ENCODE data around the gene KRTAP7-1. TPM values are rescaled to one million over a fixed set of nuclear protein-coding genes. Genes with fewer than 3 reads are reported as not detected.
A peak's percentile ranks its signal among the peaks of the same experiment; 100 is the strongest.

KRTAP7-1 gene
- total RNA-seq, 4 donors from 2014 or later: not detected

GRCh38 chr21:30838536-30838935, 9.0 kb upstream of the KRTAP7-1 start:
- 86 to 88% methylated on average over 6 of the region's 6 CpGs for WGBS, 2 donors (ENCODE audit: low coverage in 1 of 2)
- no peaks in the 10 kb centered on the region for H3K9me3 ChIP-seq
- H3K4me3 ChIP-seq: no peak overlapping the region
- no peaks in the 10 kb centered on the region for H3K27me3 ChIP-seq
- H3K27ac ChIP-seq: no peak overlapping the region
- no peak for TF ChIP-seq CTCF (IDR thresholded peaks at IDR 0.05)
- TF ChIP-seq POLR2A (IDR thresholded peaks at IDR 0.05): no peak
- no peak for TF ChIP-seq POLR2AphosphoS5 (IDR thresholded peaks at IDR 0.05)
- TF ChIP-seq EP300 (IDR thresholded peaks at IDR 0.05): no peak
- no peaks in the 10 kb centered on the region for H3K36me3 ChIP-seq
- ATAC-seq: no peak
- no peaks in the 10 kb centered on the region for H3K4me1 ChIP-seq

- no peaks in the 10 kb centered on the region for H3K4me1 ChIP-seq
- 27 to 45% methylated on average over 4 to 6 of the region's 6 CpGs for WGBS, 2 donors (ENCODE audit: low coverage in 1 of 2)
- H3K27me3 ChIP-seq: no peaks in the 10 kb centered on the region
- H3K27ac ChIP-seq: no peak overlapping the region
- H3K9me3 ChIP-seq: peaks cover 0 to 16% (median 0%) of the 10 kb centered on the region in 3 donors
- no peaks in the 10 kb centered on the region for H3K36me3 ChIP-seq
- no peak overlapping the region for H3K4me3 ChIP-seq
- ATAC-seq: no peak
- TF ChIP-seq POLR2AphosphoS5 (IDR thresholded peaks at IDR 0.05) (no peak), POLR2A (IDR thresholded peaks at IDR 0.05) (no peak), CTCF (IDR thresholded peaks at IDR 0.05) (peak in 2 of 4 experiments; percentile 14 to 32)
Measured at GRCh38 chr21:30831194-30831765, 1.7 kb upstream of the KRTAP7-1 start.

GRCh38 chr21:30818837-30819610, 10.5 kb downstream of the KRTAP7-1 start:
- Histone ChIP-seq H3K36me3 (no peaks in the 10 kb centered on the region), H3K27me3 (no peaks in the 10 kb centered on the region), H3K4me3 (no peak overlapping the region), H3K9me3 (no peaks in the 10 kb centered on the region), H3K27ac (no peak overlapping the region), H3K4me1 (no peaks in the 10 kb centered on the region)
- WGBS, 2 donors (ENCODE audit: low coverage in 1 of 2): 52 to 55% methylated on average over 7 of the region's 7 CpGs
- ATAC-seq: no peak
- TF ChIP-seq POLR2AphosphoS5 (IDR thresholded peaks at IDR 0.05) (no peak), POLR2A (IDR thresholded peaks at IDR 0.05) (no peak), EP300 (IDR thresholded peaks at IDR 0.05) (no peak), CTCF (IDR thresholded peaks at IDR 0.05) (no peak)

GRCh38 chr21:30813174-30813573, 16.4 kb downstream of the KRTAP7-1 start, which contains the start of gene KRTAP8-1:
Gene KRTAP8-1 (minus strand): TSS chr21:30813274. CDS start chr21:30813220, 54 bp downstream.
- Histone ChIP-seq H3K4me3 (no peak within 1 kb of the TSS), H3K4me1 (no peaks in the 10 kb centered on the region), H3K27me3 (no peaks in the 10 kb centered on the region), H3K36me3 (no peaks in the 10 kb centered on the region), H3K9me3 (no peaks in the 10 kb centered on the region), H3K27ac (no peak within 1 kb of the TSS)
- 65 to 89% methylated on average over 2 to 5 of the region's 5 CpGs for WGBS, 2 donors (ENCODE audit: low coverage in 1 of 2)
- TF ChIP-seq POLR2AphosphoS5 (IDR thresholded peaks at IDR 0.05) (no peak), EP300 (IDR thresholded peaks at IDR 0.05) (no peak), CTCF (IDR thresholded peaks at IDR 0.05) (no peak), POLR2A (IDR thresholded peaks at IDR 0.05) (no peak)
- ATAC-seq: no peak

- Histone ChIP-seq H3K9me3 (no peaks in the 10 kb centered on the region), H3K27me3 (no peaks in the 10 kb centered on the region), H3K4me3 (no peak overlapping the region), H3K27ac (no peak overlapping the region), H3K36me3 (no peaks in the 10 kb centered on the region), H3K4me1 (no peaks in the 10 kb centered on the region)
- WGBS, 2 donors (ENCODE audit: low coverage in 1 of 2): 100% methylated on average over 1 of the region's 1 CpG; no CpG with 5 or more reads in 1 of the 2 donors
- ATAC-seq: no peak
- TF ChIP-seq EP300 (IDR thresholded peaks at IDR 0.05) (no peak), CTCF (IDR thresholded peaks at IDR 0.05) (no peak), POLR2A (IDR thresholded peaks at IDR 0.05) (no peak), POLR2AphosphoS5 (IDR thresholded peaks at IDR 0.05) (no peak)
Measured at GRCh38 chr21:30800605-30801004, 29.0 kb downstream of the KRTAP7-1 start.

All from gastroesophageal sphincter (tissue), 4 donors.